ENCODE data around the gene PPT1.

DNA sequence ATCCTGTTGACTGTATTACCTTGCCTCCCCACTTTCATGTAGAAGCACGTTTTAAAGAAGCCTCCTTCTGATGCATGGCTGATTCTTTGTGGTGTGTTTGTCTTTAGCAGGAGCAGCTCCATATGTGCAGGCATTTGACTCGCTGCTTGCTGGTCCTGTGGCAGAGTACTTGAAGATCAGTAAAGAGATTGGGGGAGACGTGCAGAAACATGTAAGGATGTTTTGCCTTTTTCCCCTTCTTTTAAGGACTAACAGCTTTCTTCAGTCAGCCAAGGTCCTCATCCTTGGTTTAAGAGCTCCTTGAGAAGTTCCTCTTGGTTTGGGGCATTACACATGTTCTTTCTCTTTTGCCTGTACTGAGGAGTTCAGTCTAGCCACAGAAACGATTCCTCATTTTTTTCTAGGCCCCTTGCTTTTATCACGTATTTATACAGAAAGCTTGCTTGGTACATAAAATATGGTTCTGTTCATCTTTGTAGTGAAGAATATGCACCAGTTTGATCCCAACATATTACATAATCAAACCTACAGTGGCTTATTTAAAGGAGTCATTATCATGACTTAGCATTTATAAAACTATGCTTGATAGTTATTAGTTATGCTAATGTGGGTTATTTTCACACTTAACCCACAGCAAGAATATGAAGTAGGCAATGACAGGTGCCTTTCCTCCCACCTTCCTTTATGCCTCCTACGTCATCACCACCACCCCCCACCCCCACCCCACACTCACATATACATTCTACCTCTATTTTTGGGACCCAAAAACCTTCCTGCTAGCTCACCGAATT, 36.9 kb downstream of the PPT1 start:
- TF ChIP-seq, protein P1, sequence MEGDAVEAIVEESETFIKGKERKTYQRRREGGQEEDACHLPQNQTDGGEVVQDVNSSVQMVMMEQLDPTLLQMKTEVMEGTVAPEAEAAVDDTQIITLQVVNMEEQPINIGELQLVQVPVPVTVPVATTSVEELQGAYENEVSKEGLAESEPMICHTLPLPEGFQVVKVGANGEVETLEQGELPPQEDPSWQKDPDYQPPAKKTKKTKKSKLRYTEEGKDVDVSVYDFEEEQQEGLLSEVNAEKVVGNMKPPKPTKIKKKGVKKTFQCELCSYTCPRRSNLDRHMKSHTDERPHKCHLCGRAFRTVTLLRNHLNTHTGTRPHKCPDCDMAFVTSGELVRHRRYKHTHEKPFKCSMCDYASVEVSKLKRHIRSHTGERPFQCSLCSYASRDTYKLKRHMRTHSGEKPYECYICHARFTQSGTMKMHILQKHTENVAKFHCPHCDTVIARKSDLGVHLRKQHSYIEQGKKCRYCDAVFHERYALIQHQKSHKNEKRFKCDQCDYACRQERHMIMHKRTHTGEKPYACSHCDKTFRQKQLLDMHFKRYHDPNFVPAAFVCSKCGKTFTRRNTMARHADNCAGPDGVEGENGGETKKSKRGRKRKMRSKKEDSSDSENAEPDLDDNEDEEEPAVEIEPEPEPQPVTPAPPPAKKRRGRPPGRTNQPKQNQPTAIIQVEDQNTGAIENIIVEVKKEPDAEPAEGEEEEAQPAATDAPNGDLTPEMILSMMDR (IDR thresholded peaks at IDR 0.05; ENCODE audit: low read depth, low read length) = no peak
- TF ChIP-seq, protein P2, sequence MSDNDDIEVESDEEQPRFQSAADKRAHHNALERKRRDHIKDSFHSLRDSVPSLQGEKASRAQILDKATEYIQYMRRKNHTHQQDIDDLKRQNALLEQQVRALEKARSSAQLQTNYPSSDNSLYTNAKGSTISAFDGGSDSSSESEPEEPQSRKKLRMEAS (IDR thresholded peaks at IDR 0.05; ENCODE audit: low read depth, low read length) = no peak
- TF ChIP-seq POLR2A (IDR thresholded peaks at IDR 0.05; ENCODE audit: extremely low read depth, insufficient read length) = no peak

Measured in NB4 (cell line).